ENCODE results near the gene SFSWAP.

Gene SFSWAP

DNA sequence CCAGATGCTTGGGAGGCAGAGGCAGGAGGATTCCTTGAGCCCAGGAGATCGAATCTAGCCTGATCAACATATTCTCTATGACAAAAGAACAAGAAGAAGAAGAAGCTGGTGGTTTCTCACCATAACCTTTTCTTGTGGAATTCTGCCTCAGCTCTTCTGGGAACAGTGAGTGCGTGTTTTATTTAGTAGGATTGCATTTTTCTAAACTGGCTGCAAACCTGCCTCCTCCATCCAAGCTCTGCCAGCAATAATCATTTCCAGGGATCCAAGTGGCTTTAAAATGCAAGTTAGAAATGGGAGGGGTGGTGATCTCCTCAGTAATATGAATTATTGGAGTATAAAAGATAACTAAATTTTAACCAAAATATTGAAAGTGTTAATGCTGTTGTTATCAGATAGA lies 71.2 kb downstream of the SFSWAP start:
- Histone ChIP-seq H3K18ac (ENCODE audit: low read length) (no peak overlapping the region), H2AK5ac (ENCODE audit: low read depth, low read length) (no peak overlapping the region), H2BK120ac (ENCODE audit: low read depth, low read length) (no peak overlapping the region), H2BK12ac (ENCODE audit: low read length) (no peak overlapping the region), H4K8ac (ENCODE audit: low read depth, low read length) (no peak overlapping the region), H3K23ac (ENCODE audit: low read depth, low read length, poor library complexity) (no peak overlapping the region), H3K4me2 (ENCODE audit: insufficient read depth, low read length, poor library complexity, severe bottlenecking) (no peak overlapping the region), H3K27ac (replicated peaks; ENCODE audit: low read length) (no peak overlapping the region), H3K4ac (ENCODE audit: low read length) (no peak overlapping the region), H3K4me1 (ENCODE audit: control insufficient read depth in 2 of 2, insufficient read depth in 1 of 2, low read depth in 1 of 2, low read length in 2 of 2) (peaks cover 3 to 16% of the 10 kb centered on the region in 2 donors), H3K9ac (ENCODE audit: low read depth, low read length, poor library complexity) (no peak overlapping the region), H3K9me3 (replicated peaks in 1 of 2; ENCODE audit: control insufficient read depth in 2 of 2, insufficient read depth in 1 of 2, low read depth in 1 of 2, low read length in 2 of 2) (no peaks in the 10 kb centered on the region), H2BK15ac (ENCODE audit: low read length) (no peak overlapping the region), H2AFZ (ENCODE audit: low read length) (no peak overlapping the region), H3K14ac (ENCODE audit: low read length) (no peak overlapping the region), H3K4me3 (ENCODE audit: low read length in 2 of 2) (no peak overlapping the region), H2BK5ac (ENCODE audit: low read length) (no peak overlapping the region), H3K27me3 (ENCODE audit: control insufficient read depth in 3 of 3, insufficient read depth in 3 of 3, low read depth in 1 of 3, low read length in 3 of 3) (no peaks in the 10 kb centered on the region), H3K79me1 (ENCODE audit: low read depth, low read length) (peaks cover 2% of the 10 kb centered on the region), H4K91ac (ENCODE audit: low read depth, low read length, poor library complexity) (no peak overlapping the region), H3K36me3 (replicated peaks in 1 of 2; ENCODE audit: control insufficient read depth in 2 of 2, insufficient read depth in 2 of 2, low read length in 2 of 2) (peaks cover 25 to 86% of the 10 kb centered on the region in 2 donors)
- WGBS, 2 donors (ENCODE audit: extremely low coverage in 2 of 2, insufficient read length in 2 of 2, insufficient replicate concordance in 1 of 2), result no CpG with 5 or more reads among the region's 2 CpGs
- DNase-seq (ENCODE audit: low spot score), result no peak

DNA sequence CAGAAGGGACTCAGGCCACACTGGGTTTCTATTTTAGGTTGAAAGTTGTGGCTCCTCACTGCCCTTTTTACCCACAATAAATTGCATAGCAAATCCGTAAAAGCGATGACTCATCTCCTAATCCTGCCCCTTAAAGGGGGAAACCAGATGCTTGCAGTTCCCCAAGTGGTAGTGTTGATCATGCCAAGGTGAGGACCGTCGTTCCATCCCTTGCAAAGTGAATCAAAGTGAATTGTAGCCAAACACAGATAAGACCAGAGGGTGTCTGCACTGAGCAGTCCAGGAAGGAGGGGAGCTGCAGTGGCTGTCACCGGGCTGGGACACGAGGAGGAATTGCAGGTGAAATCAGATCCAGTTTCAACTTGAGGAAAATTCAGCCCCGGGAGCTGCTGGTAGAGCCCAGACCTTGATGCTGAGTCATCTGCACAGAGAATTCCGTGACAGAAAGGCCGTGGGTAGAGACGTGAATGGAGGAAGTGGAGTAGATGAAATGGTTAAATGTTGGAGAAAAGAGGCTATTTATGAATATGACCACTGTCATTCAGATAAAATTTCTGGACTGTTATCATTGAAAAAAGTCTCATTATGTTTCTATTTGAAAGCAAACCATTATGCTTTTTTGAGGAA lies 73.1 kb downstream of the SFSWAP start:
- Histone ChIP-seq H3K18ac (ENCODE audit: low read length) (no peak overlapping the region), H4K91ac (ENCODE audit: low read depth, low read length, poor library complexity) (no peak overlapping the region), H3K14ac (ENCODE audit: low read length) (no peak overlapping the region), H3K9me3 (replicated peaks in 1 of 2; ENCODE audit: control insufficient read depth in 2 of 2, insufficient read depth in 1 of 2, low read depth in 1 of 2, low read length in 2 of 2) (no peaks in the 10 kb centered on the region), H2AFZ (ENCODE audit: low read length) (no peak overlapping the region), H3K79me1 (ENCODE audit: low read depth, low read length) (peaks cover under 1% of the 10 kb centered on the region), H3K27ac (replicated peaks; ENCODE audit: low read length) (peak overlapping the region; percentile 0), H3K36me3 (replicated peaks in 1 of 2; ENCODE audit: control insufficient read depth in 2 of 2, insufficient read depth in 2 of 2, low read length in 2 of 2) (peaks cover 23 to 89% of the 10 kb centered on the region in 2 donors), H2BK12ac (ENCODE audit: low read length) (no peak overlapping the region), H2AK5ac (ENCODE audit: low read depth, low read length) (no peak overlapping the region), H2BK15ac (ENCODE audit: low read length) (no peak overlapping the region), H2BK5ac (ENCODE audit: low read length) (no peak overlapping the region), H3K4ac (ENCODE audit: low read length) (no peak overlapping the region), H3K4me1 (ENCODE audit: control insufficient read depth in 2 of 2, insufficient read depth in 1 of 2, low read depth in 1 of 2, low read length in 2 of 2) (peaks cover 3 to 16% of the 10 kb centered on the region in 2 donors), H3K27me3 (ENCODE audit: control insufficient read depth in 3 of 3, insufficient read depth in 3 of 3, low read depth in 1 of 3, low read length in 3 of 3) (no peaks in the 10 kb centered on the region), H3K4me2 (ENCODE audit: insufficient read depth, low read length, poor library complexity, severe bottlenecking) (no peak overlapping the region), H2BK120ac (ENCODE audit: low read depth, low read length) (no peak overlapping the region), H4K8ac (ENCODE audit: low read depth, low read length) (no peak overlapping the region), H3K23ac (ENCODE audit: low read depth, low read length, poor library complexity) (no peak overlapping the region), H3K4me3 (ENCODE audit: low read length in 2 of 2) (no peak overlapping the region), H3K9ac (ENCODE audit: low read depth, low read length, poor library complexity) (no peak overlapping the region)
- WGBS, 2 donors (ENCODE audit: extremely low coverage in 2 of 2, insufficient read length in 2 of 2, insufficient replicate concordance in 1 of 2), result 100% methylated on average over 2 of the region's 10 CpGs; no CpG with 5 or more reads in 1 of the 2 donors
- DNase-seq (ENCODE audit: low spot score), result no peak

DNA sequence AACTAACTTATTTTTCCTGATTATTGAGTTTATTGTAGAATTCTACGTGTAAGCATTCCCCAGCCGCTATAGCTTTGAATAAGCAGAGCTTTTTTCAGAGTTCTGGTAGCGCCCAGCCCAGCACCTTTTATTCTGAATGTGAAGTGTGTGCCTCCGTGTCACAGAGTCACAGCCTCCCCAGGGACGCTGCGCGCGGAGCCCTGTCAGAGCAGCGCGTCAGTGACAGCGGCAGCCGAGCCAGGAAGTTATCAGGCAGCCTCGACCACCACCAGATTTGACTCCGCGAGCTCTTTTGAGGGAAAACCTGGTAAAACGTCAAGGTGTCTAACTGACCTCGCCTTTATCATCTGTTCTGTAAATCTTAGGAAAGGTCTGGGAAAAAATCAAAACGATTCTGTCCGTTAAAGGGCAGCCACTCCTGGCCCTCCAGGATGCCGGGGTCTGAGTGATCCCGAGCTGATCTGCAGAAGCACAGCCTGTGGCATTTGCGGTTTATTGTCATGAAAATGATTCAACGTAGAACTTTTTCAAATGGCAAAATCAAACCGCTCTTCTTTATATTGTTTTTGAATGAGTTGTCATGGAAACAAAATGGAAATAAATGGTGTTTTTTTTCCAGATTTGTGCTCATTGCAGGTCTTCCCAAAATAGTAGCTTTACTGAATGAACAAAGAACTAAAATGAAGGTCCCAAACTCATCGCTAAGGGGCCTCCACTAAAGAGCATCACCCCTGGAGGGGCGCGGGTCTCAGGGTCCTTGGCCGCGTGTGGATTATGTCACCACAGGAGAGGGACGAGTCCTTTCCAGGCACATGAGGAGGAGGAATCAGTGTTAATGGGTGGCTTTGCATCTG lies 74.2 kb downstream of the SFSWAP start:
- H4K91ac ChIP-seq (ENCODE audit: low read depth, low read length, poor library complexity), result no peak overlapping the region
- peaks cover 27 to 92% of the 10 kb centered on the region in 2 donors for H3K36me3 ChIP-seq (replicated peaks in 1 of 2; ENCODE audit: control insufficient read depth in 2 of 2, insufficient read depth in 2 of 2, low read length in 2 of 2)
- H3K14ac ChIP-seq (ENCODE audit: low read length), result no peak overlapping the region
- no peaks in the 10 kb centered on the region for H3K9me3 ChIP-seq (replicated peaks in 1 of 2; ENCODE audit: control insufficient read depth in 2 of 2, insufficient read depth in 1 of 2, low read depth in 1 of 2, low read length in 2 of 2)
- no peak overlapping the region for H2BK15ac ChIP-seq (ENCODE audit: low read length)
- no CpG with 5 or more reads among the region's 30 CpGs for WGBS, 2 donors (ENCODE audit: extremely low coverage in 2 of 2, insufficient read length in 2 of 2, insufficient replicate concordance in 1 of 2)
- H3K4me3 ChIP-seq (ENCODE audit: low read length in 2 of 2), result no peak overlapping the region
- H2AFZ ChIP-seq (ENCODE audit: low read length), result no peak overlapping the region
- peaks cover 3 to 16% of the 10 kb centered on the region in 2 donors for H3K4me1 ChIP-seq (ENCODE audit: control insufficient read depth in 2 of 2, insufficient read depth in 1 of 2, low read depth in 1 of 2, low read length in 2 of 2)
- no peak overlapping the region for H2BK12ac ChIP-seq (ENCODE audit: low read length)
- no peak overlapping the region for H3K9ac ChIP-seq (ENCODE audit: low read depth, low read length, poor library complexity)
- H3K18ac ChIP-seq (ENCODE audit: low read length), result no peak overlapping the region
- no peaks in the 10 kb centered on the region for H3K27me3 ChIP-seq (ENCODE audit: control insufficient read depth in 3 of 3, insufficient read depth in 3 of 3, low read depth in 1 of 3, low read length in 3 of 3)
- no peak overlapping the region for H3K4ac ChIP-seq (ENCODE audit: low read length)
- no peak overlapping the region for H3K27ac ChIP-seq (replicated peaks; ENCODE audit: low read length)
- DNase-seq (ENCODE audit: low spot score), result no peak
- no peak overlapping the region for H2AK5ac ChIP-seq (ENCODE audit: low read depth, low read length)
- no peak overlapping the region for H4K8ac ChIP-seq (ENCODE audit: low read depth, low read length)
- no peak overlapping the region for H2BK120ac ChIP-seq (ENCODE audit: low read depth, low read length)
- H2BK5ac ChIP-seq (ENCODE audit: low read length), result no peak overlapping the region
- H3K4me2 ChIP-seq (ENCODE audit: insufficient read depth, low read length, poor library complexity, severe bottlenecking), result no peak overlapping the region
- no peaks in the 10 kb centered on the region for H3K79me1 ChIP-seq (ENCODE audit: low read depth, low read length)
- no peak overlapping the region for H3K23ac ChIP-seq (ENCODE audit: low read depth, low read length, poor library complexity)

DNA sequence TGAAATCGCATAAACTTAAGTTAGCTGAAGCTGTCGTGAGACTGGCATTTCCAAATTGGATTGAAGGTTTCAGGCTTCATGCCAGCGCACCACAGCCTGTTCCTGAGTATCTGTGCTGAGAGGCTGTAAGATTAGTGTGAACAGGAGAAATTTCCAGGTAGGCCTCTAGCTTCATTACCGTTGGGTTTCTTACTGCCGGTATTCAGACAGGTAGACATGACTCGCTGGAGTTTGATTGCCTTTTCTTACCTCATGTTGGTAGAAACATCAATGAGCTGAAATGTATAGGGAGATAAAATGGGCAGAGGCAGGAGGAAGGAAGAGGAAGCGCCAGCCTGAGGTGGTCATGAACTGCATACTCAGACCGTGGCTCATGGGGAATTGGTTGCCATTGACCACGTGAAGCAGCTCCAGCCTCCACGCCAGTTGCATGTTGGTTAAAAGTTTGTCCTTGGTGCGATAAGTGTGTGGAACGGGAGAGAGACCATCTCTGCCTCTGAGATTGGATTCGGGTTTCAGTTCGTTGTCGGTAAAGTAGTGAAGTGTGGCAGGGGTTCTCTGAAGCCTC lies 75.0 kb downstream of the SFSWAP start:
- no peak overlapping the region for H2BK15ac ChIP-seq (ENCODE audit: low read length)
- H3K27me3 ChIP-seq (ENCODE audit: control insufficient read depth in 3 of 3, insufficient read depth in 3 of 3, low read depth in 1 of 3, low read length in 3 of 3), result no peaks in the 10 kb centered on the region
- no peak overlapping the region for H2AK5ac ChIP-seq (ENCODE audit: low read depth, low read length)
- peak overlapping the region; percentile 50 for H2BK120ac ChIP-seq (ENCODE audit: low read depth, low read length)
- no peak overlapping the region for H3K18ac ChIP-seq (ENCODE audit: low read length)
- WGBS, 2 donors (ENCODE audit: extremely low coverage in 2 of 2, insufficient read length in 2 of 2, insufficient replicate concordance in 1 of 2), result no CpG with 5 or more reads among the region's 15 CpGs
- no peak overlapping the region for H3K4ac ChIP-seq (ENCODE audit: low read length)
- H3K14ac ChIP-seq (ENCODE audit: low read length), result no peak overlapping the region
- H2BK5ac ChIP-seq (ENCODE audit: low read length), result peak overlapping the region; percentile 20
- no peak overlapping the region for H3K27ac ChIP-seq (replicated peaks; ENCODE audit: low read length)
- H4K8ac ChIP-seq (ENCODE audit: low read depth, low read length), result no peak overlapping the region
- peak overlapping the region; percentile 25 for H3K23ac ChIP-seq (ENCODE audit: low read depth, low read length, poor library complexity)
- H3K9ac ChIP-seq (ENCODE audit: low read depth, low read length, poor library complexity), result peak overlapping the region; percentile 31
- no peak overlapping the region for H4K91ac ChIP-seq (ENCODE audit: low read depth, low read length, poor library complexity)
- DNase-seq (ENCODE audit: low spot score), result no peak
- no peaks in the 10 kb centered on the region for H3K9me3 ChIP-seq (replicated peaks in 1 of 2; ENCODE audit: control insufficient read depth in 2 of 2, insufficient read depth in 1 of 2, low read depth in 1 of 2, low read length in 2 of 2)
- no peak overlapping the region for H3K4me3 ChIP-seq (ENCODE audit: low read length in 2 of 2)
- peaks cover 3 to 16% of the 10 kb centered on the region in 2 donors for H3K4me1 ChIP-seq (ENCODE audit: control insufficient read depth in 2 of 2, insufficient read depth in 1 of 2, low read depth in 1 of 2, low read length in 2 of 2)
- no peak overlapping the region for H2AFZ ChIP-seq (ENCODE audit: low read length)
- no peak overlapping the region for H3K4me2 ChIP-seq (ENCODE audit: insufficient read depth, low read length, poor library complexity, severe bottlenecking)
- peaks cover 28 to 92% of the 10 kb centered on the region in 2 donors for H3K36me3 ChIP-seq (replicated peaks in 1 of 2; ENCODE audit: control insufficient read depth in 2 of 2, insufficient read depth in 2 of 2, low read length in 2 of 2)
- H3K79me1 ChIP-seq (ENCODE audit: low read depth, low read length), result no peaks in the 10 kb centered on the region
- H2BK12ac ChIP-seq (ENCODE audit: low read length), result no peak overlapping the region

Measured in neuronal stem cell (in vitro differentiated cells).